Activated naive CD8-positive, alpha-beta T cell (primary cell): ENCODE measurements around the gene GRWD1.
"Not testable (repeated sequence)": the region's sequence is repeated elsewhere in the genome, so short reads cannot be mapped to it uniquely, and the experiment has no call there.

Experiments used
- H3K27ac Mint-ChIP-seq: one replicate; pipeline ENCODE4 v1.8.0; 2021; ENCODE audit warnings: mixed read lengths
- H3K27me3 Mint-ChIP-seq: one replicate; pipeline ENCODE4 v1.8.0; 2021; ENCODE audit warnings: mixed read lengths
- H3K36me3 Mint-ChIP-seq: one replicate; pipeline ENCODE4 v1.8.0; 2021; ENCODE audit warnings: mixed read lengths
- H3K4me1 Mint-ChIP-seq: one replicate; pipeline ENCODE4 v1.8.0; 2021; ENCODE audit warnings: low read depth, mixed read lengths
- H3K4me3 Mint-ChIP-seq: one replicate; pipeline ENCODE4 v1.8.0; 2021; ENCODE audit warnings: mild to moderate bottlenecking, mixed read lengths
- H3K9me3 Mint-ChIP-seq: one replicate; pipeline ENCODE4 v1.8.0; 2021; ENCODE audit warnings: low read depth, mixed read lengths

The GRWD1 gene

DNA sequence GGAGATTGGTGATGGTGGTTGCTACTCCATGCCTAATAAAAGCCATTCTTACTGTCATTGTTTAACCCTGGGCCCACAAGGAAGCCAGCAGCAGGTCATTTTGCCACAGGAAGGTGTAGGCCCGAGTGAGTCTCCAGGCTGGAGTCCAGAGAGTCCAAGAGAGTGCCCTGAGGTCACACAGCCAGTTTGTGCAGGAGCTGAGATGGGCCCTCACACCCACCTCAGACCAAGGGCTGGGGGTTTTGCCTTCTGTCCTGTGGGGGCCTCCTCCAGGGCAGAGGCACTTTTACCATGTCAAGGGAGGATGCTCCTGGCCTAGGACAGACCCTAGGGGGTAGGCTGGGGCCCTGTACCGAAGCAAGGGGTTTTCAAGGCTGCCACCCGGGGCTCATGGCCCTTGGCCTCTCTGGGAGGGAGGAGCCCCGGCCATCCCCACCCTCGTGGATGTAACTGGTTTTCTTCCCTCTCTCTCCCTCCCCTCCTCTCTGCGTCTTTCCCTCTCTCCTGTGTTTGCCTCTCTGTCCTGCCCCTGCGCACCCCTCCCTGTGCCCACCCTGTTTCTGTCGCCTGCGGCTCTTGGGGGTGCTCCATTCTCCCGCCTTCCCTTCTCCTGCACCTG, 31.4 kb downstream of the GRWD1 start:
- Mint-ChIP-seq H3K4me1 (peaks cover 20% of the 10 kb centered on the region), H3K27ac (peak overlapping the region; percentile 28), H3K4me3 (no peak overlapping the region), H3K27me3 (no peaks in the 10 kb centered on the region), H3K9me3 (no peaks in the 10 kb centered on the region), H3K36me3 (no peaks in the 10 kb centered on the region)

DNA sequence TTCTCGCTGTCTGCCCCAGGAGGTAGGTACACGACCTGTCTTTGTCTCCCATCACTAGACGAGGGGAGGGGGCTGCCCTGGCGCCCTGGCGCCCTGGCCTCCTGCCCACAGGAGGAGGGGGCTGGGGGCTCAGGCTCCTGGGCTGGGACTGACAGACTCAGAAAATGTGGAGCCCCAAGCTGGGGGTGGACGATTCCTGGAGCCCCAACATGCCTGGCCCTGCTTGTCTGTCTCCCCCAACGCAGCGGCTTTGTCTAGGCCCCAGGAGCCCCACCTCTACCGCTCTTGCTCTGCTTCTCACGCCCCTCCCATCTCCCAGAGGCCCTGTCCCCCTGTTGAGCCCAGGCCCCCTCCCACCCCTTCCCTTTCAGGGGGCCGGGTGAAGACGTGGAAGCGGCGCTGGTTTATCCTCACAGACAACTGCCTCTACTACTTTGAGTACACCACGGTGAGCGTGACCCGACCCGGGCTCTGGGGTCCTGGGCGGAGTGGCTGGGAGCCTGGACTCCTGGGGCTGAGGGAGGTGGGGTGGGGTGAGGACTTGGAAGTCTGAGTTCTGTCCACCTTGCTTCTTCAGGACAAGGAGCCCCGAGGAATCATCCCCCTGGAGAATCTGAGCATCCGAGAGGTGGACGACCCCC, 32.0 kb downstream of the GRWD1 start:
- H3K4me1 Mint-ChIP-seq = peaks cover 21% of the 10 kb centered on the region
- H3K27me3 Mint-ChIP-seq = no peaks in the 10 kb centered on the region
- no peaks in the 10 kb centered on the region for H3K9me3 Mint-ChIP-seq
- H3K4me3 Mint-ChIP-seq = no peak overlapping the region
- H3K36me3 Mint-ChIP-seq = no peaks in the 10 kb centered on the region
- H3K27ac Mint-ChIP-seq = no peak overlapping the region

DNA sequence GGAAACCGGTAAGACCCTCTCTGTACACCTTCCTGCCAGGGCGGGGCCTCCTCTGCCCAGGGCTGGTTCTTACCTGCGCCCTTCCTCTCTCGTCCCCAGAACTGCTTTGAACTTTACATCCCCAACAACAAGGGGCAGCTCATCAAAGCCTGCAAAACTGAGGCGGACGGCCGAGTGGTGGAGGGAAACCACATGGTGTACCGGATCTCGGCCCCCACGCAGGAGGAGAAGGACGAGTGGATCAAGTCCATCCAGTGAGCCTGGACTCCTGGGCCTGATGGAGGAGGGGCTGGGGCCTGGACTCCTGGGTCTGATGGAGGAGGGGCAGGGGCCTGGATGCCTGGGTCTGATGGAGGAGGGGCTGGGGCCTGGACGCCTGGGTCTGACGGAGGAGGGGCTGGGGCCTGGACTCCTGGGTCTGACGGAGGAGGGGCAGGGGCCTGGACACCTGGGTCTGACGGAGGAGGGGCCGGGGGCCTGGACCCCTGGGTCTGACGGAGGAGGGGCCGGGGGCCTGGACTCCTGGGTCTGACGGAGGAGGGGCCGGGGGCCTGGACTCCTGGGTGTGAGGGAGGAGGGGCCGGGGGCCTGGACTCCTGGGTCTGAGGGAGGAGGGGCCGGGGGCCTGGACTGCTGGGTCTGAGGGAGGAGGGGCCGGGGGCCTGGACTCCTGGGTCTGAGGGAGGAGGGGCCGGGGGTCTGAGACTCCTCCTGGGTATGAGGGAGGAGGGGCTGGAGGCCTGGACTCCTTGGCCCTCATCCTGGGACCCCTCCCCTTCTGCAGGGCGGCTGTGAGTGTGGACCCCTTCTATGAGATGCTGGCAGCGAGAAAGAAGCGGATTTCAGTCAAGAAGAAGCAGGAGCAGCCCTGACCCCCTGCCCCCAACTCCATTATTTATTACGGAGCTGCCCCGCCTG, 32.8 kb downstream of the GRWD1 start:
- Mint-ChIP-seq H3K36me3 (no peaks in the 10 kb centered on the region), H3K27ac (peak overlapping the region; percentile 86), H3K4me1 (peaks cover 21% of the 10 kb centered on the region), H3K4me3 (no peak overlapping the region), H3K9me3 (no peaks in the 10 kb centered on the region), H3K27me3 (no peaks in the 10 kb centered on the region)

DNA sequence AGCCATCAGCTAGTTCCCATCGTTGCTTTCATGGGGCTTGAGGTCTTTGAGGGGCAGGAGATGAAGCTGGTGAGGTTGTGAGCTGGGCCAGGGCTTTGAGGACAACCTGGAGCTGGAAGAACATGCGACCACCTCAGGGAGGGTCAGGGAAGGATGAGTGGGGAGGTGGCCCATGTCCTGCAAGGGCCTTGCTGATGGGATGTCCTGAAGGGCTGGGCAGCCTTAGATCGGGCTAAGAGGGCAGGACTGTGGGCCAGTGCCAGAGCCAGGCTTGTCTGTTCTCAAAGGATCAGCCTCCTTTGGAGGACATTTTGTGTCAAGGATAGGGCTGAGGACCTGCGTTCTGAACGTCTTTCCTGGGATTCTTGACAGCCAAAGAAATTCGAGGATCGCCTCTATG, 33.9 kb downstream of the GRWD1 start:
- H3K9me3 Mint-ChIP-seq = no peaks in the 10 kb centered on the region
- peaks cover 21% of the 10 kb centered on the region for H3K4me1 Mint-ChIP-seq
- H3K36me3 Mint-ChIP-seq = peaks cover 3% of the 10 kb centered on the region
- H3K4me3 Mint-ChIP-seq = peak overlapping the region; percentile 87
- peak overlapping the region; percentile 86 for H3K27ac Mint-ChIP-seq
- H3K27me3 Mint-ChIP-seq = no peaks in the 10 kb centered on the region

DNA sequence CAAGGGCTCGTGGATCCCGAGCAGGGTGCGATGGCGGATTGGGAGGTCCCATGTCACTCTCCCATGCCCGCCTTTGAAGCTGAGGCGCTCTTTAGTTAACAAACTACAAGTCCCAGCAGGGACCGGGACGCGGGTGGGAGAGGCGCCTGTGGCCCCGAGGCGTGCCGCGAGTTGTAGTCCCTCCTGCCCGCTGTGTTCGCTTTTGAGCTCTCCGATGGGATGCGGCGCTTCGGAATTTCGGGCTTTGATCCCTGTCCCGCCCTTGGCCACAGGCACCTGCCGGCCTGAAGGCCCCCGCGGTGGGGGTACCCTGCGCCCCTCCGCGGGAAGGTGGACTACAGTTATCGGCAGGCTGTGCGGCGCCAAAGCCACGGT, 34.4 kb downstream of the GRWD1 start:
- H3K9me3 Mint-ChIP-seq = no peaks in the 10 kb centered on the region
- H3K4me3 Mint-ChIP-seq = peak overlapping the region; percentile 87
- no peaks in the 10 kb centered on the region for H3K27me3 Mint-ChIP-seq
- peaks cover 21% of the 10 kb centered on the region for H3K4me1 Mint-ChIP-seq
- H3K27ac Mint-ChIP-seq = peak overlapping the region; percentile 93
- H3K36me3 Mint-ChIP-seq = peaks cover 3% of the 10 kb centered on the region

DNA sequence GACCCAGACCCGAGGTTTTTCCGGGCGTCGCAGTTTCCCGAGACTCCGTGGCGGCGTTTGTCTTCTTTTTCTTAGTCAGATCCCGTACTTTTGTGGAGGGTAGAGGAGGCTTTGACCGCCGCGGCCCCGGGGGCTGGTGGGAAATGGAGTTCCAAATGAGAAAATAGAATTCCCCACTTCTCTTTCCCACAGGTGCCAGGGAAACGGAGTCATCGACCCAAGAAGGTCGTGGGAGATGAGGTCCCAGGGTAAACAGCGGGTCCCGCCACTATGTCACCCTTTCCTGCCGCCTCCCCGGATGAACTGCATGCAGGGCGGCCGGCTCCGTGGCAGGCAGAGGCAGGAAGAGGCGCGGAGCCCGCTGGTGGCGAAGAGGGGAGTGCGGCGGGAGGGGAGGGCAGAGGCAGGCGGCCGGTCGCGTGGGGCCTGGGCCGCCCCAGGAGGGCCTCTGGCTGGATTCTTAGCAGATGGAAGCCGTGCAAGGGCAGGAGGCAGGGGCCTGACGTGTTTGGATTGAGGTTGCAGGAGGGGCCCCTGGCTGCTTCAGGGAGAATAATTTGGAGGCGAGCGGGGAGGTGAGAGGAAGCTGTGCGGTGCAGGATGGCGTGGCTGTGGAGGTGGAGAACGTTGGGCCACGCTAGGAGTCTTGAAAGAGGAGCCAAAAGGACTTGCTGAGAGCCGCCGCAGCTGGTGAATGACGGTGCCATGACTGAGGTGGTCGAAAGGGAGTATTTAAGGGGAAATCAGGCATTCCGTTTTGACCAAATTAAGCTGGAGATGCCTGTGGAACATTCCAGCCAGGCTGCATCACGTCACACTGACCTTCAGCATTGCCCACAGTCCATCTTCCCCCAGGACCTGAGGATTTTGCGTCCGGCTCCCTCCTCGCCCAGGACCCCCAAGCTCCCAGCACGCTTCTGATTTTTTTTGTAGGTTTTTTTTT, 35.0 kb downstream of the GRWD1 start:
- Mint-ChIP-seq H3K9me3 (no peaks in the 10 kb centered on the region), H3K36me3 (peaks cover 3% of the 10 kb centered on the region), H3K4me1 (peaks cover 21% of the 10 kb centered on the region), H3K4me3 (peak overlapping the region; percentile 87), H3K27ac (peak overlapping the region; percentile 93), H3K27me3 (no peaks in the 10 kb centered on the region)

DNA sequence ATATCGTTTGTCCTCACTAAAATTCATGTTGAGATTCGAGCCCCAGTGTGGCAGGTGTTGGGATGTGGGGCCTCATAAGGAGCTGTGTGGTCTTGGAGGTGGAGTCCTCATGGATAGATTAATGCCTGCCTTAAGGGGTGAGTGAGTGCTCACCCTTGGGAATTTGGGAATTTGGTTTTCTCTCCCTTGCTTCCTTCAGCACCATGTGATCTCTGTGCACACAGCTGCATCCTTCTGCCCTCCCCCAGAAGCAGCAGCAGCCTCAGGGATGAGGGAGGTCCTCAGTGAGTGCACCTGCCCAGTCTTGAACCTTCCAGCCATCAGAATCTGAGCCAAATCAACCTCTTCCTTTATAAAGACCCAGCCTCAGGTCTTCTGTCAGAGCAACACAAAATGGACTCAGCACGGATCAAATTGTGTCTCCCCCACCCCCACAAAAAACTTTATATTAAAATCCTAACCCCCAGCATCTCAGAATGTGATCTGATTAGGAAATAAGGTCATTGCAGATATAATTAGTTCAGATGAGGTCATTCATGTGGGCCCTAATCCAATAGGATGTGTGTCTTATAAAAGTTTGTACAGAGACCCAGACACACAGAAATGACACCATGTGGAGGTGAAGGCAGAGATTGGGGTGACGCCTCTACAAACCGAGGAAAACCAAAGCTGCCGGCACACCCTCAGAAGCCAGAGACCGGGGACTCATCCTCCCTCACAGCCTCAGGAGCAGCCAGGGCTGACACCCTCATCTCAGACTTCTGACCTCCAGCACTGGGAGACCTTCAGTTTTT, 36.3 kb downstream of the GRWD1 start:
- Mint-ChIP-seq H3K9me3 (no peaks in the 10 kb centered on the region), H3K27ac (peak overlapping the region; percentile 61), H3K27me3 (no peaks in the 10 kb centered on the region), H3K4me1 (peaks cover 21% of the 10 kb centered on the region), H3K36me3 (peaks cover 3% of the 10 kb centered on the region), H3K4me3 (peak overlapping the region; percentile 50)

DNA sequence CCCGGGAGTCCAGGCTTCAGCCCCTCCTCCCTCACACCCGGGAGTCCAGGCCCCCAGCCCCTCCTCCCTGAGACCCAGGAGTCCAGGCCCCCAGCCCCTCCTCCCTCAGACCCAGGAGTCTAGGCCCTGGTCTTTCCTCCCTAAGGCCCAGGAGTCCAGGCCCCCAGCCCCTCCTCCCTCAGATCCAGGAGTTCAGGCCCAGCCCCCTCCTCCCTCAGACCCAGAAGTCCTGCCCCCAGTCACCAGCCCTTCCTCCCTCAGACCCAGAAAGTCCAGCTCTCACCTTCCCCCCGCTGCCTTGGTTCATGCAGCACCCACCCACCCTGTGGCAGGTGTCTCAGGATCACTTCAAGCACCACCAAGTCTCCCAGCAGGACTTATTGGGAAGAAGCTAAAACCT, 37.5 kb downstream of the GRWD1 start:
- H3K27me3 Mint-ChIP-seq = no peaks in the 10 kb centered on the region
- H3K4me3 Mint-ChIP-seq = no peak overlapping the region
- H3K27ac Mint-ChIP-seq = no peak overlapping the region
- H3K9me3 Mint-ChIP-seq = no peaks in the 10 kb centered on the region
- H3K4me1 Mint-ChIP-seq = peaks cover 21% of the 10 kb centered on the region
- peaks cover 3% of the 10 kb centered on the region for H3K36me3 Mint-ChIP-seq

DNA sequence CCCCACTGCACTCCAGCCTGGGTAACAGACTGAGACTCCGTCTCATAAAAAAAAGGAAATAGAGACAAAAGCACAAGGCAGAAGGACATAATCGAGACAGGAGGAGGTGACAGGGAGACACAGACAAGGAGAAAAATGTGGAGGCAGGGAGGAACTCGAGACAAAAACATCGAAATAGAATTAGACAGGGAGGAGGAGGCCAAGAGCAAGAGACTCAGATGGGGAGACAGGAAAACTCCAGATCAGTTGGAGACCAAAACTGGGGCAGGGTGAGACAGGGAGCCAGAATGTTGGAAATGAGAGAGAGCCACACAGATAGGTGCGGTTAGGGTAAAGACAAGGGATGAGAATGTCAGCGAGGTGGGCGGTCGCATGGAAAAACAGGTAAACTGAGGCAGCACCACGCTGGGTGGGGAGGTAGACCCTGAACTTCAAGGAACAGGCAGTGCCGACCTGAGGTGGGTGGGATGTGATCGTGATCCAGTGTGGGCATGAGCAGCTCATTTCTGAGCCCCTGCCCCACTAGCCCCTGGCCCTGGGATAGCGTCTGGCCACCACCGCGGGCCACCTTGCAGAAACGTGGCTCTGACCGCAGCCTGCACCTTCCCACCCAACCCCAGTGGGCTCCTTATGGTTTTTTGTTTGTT, 38.6 kb downstream of the GRWD1 start:
- no peak overlapping the region for H3K4me3 Mint-ChIP-seq
- H3K9me3 Mint-ChIP-seq = no peaks in the 10 kb centered on the region
- H3K36me3 Mint-ChIP-seq = peaks cover 3% of the 10 kb centered on the region
- H3K4me1 Mint-ChIP-seq = peaks cover 21% of the 10 kb centered on the region
- H3K27me3 Mint-ChIP-seq = no peaks in the 10 kb centered on the region
- no peak overlapping the region for H3K27ac Mint-ChIP-seq

DNA sequence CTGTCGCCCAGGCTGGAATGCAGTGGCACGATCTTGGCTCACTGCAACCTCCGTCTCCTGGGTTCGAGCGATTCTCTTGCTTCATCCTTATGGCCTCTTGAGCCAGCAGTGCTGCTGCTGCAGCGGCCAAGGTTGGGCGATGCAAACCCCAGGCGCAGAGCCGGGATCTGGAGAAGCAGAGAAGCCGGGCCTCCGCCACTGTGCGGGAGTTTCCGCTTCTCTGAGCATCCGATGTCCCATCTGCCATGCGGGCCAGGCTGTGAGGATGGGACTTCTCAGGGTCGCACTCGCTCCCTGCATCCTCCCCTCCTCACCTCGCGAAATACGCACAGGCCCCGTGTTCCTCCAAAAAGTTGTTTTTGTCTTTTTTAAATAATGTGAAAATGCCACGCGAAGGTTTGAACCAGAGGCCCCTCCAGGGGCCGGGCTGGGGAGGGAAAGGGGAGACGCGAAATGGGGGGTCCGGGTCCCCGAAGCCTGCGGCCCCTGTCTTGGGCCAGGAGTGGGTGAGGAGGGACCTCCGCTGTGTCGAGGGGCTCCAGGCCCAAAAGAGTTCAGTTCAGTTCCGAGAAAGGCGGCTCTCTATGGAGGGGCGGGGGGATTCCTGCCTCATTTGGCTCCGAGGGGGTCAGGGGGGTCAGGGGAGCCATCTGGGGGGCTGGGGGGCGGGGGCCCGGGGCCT, 39.3 kb downstream of the GRWD1 start:
- no peak overlapping the region for H3K27ac Mint-ChIP-seq
- H3K4me1 Mint-ChIP-seq = peaks cover 19% of the 10 kb centered on the region
- no peaks in the 10 kb centered on the region for H3K27me3 Mint-ChIP-seq
- H3K36me3 Mint-ChIP-seq = peaks cover 3% of the 10 kb centered on the region
- no peaks in the 10 kb centered on the region for H3K9me3 Mint-ChIP-seq
- no peak overlapping the region for H3K4me3 Mint-ChIP-seq

DNA sequence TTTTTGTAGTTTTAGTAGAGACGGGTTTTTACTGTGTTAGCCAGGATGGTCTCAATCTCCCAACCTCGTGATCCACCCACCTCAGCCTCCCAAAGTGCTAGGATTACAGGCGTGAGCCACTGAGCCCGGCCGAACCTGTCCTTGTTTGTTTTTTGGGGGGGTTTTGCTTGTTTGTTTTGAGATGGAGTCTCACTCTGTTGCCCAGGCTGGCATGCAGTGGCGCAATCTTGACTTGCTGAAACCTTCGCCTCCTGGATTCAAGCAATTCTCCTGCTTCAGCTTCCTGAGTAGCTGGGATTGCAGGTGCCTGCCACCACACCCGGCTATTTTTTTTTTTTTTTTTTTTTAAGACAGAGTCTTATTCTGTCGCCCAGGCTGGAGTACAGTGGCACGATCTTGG, 40.9 kb downstream of the GRWD1 start:
- H3K4me3 Mint-ChIP-seq, H3K36me3 Mint-ChIP-seq, H3K27me3 Mint-ChIP-seq, H3K9me3 Mint-ChIP-seq, H3K27ac Mint-ChIP-seq: not testable (repeated sequence)
- H3K4me1 Mint-ChIP-seq = peaks cover 16% of the 10 kb centered on the region

DNA sequence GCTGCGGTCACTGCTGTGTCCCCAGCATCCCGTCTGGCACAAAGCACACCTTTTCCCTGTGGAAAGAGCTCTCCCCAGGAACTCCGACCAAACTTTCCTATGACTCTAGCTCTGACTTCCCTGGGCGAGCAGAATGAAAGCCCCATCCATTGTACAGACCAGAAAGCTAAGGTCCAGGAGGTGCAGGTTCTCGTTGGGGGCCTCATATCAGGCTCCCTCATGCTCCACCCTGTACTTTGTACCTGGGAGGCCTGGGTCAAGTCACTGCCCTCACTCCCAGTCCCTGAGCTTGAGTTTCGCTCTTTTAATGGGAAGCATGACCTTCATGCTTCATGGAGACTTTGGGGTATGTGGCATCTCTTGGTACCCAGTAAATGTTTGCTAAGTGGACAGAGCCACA, 41.8 kb downstream of the GRWD1 start:
- Mint-ChIP-seq H3K9me3 (no peaks in the 10 kb centered on the region), H3K4me3 (no peak overlapping the region), H3K36me3 (peaks cover 3% of the 10 kb centered on the region), H3K4me1 (peaks cover 20% of the 10 kb centered on the region), H3K27me3 (no peaks in the 10 kb centered on the region), H3K27ac (no peak overlapping the region)

DNA sequence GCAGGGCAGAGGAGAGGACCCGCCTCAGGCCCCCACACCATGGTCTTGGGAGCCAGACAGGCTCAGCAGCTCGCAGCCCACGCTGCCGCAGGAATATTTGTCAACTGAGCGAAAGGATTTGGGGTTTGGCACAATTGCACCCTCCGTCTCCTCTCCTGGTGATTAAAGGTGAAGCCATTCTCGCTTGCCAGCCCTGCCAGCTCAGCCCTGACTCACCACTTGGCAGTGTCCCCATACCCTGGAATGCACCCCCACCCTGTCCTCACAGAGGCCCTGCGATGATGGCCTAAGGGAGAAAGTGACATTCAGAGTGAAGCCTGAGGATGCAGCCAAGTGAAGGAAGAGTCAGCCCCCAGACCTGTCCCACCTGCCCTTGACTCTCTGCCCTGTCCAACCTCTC, 42.2 kb downstream of the GRWD1 start:
- Mint-ChIP-seq H3K4me1 (peaks cover 24% of the 10 kb centered on the region), H3K27ac (no peak overlapping the region), H3K27me3 (no peaks in the 10 kb centered on the region), H3K9me3 (no peaks in the 10 kb centered on the region), H3K36me3 (peaks cover 3% of the 10 kb centered on the region), H3K4me3 (no peak overlapping the region)
